ENCODE data around the gene FRMD5.

Gene FRMD5

DNA sequence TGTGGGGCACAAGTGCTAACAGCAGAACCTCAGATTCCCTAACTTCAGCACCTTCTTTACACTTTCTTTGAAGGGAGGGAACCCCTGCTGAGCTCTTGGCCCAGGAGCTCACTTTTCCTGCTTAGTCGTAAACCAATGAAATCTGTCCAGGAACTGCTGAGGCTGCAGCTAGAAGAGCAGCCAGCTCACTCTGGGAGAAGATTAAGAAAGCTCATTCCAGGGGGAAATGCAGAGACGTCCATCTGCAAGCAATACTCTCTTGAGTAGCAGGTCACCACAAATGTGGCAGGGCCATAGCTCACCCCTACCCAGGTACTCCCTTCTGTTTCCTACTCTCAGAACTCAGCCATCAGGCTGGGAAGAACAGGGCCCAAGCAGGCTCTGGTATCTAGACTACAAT is 265.0 kb downstream of the FRMD5 start:
- peak; percentile 76 for DNase-seq (ENCODE audit: low read depth, low spot score)

DNA sequence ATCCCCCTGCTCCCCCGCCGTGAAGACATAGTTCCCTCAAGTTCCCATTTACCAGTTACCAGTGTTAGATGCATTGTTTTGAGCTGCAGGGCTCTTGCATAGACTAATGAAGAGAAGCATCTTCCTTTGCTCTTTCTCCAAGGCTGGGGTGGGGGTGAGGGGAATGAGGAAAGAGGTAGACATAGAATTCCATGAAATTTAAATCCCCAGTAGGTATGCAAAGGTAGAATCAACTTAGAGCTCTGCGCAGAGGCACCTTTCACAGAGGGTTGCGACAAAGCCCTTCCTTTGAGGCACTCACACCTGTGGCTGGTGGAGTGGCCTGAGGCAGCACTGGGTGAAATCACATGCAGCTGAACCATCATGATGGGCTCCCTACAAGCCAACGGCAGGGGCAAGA is 266.9 kb downstream of the FRMD5 start:
- DNase-seq (ENCODE audit: low read depth, low spot score) = no peak

DNA sequence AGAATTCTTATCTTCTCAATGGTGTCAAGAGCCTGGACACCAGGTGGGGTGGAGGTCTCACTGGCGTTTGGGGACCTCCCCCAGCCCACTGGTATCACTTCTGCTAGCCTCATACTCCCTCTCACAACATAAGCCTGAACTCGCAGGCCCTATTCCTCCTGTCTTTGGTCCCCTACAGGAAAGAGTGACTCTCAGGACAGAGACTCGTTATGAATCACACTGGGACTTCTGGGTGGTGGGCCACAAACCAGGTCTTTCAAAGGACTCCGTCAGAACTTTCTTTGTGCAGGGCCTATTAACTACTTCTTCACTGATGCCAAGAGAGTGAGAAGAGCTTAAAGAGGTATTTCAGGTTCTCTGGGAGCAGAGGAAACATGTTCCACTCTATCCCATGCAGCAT is 267.9 kb downstream of the FRMD5 start:
- no peak for DNase-seq (ENCODE audit: low read depth, low spot score)

DNA sequence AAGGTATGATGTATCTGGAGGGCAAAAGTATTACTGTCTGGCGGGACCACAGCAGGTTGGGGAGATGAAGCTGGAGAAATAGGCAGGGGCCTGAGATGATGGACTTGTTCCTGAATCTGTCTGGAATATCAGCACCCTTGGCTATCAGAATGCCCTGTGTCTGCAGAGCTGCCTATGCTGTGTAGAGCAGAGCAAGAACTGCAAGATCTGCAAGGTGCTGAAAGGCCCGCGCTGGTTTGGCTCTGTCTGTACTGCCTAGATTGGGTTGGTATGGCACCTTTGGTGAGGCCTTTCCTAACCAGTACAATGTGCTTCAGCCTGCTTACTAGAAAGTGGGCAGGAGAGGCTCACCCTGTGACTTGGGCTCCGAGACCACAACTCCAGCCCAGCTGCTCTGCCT is 271.5 kb downstream of the FRMD5 start:
- DNase-seq (ENCODE audit: low read depth, low spot score) = no peak

DNA sequence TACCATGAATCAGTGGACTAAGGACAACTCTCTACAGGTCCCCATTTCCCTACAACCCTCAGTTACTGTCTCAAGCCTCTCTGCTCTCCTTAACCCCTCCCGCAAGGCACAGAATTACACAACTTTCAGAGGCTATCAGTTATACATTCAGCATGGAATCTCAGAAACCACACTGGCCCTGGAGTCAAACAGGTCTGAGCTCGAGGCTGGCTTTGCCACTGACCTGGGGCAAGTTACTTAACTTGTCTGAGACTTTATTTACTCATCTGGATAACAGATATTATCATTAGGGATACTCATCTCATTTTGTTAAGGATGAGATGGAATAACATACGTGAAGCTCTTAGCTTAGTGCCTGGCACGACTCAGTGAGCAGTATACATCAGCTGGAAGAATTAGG is 273.1 kb downstream of the FRMD5 start:
- DNase-seq (ENCODE audit: low read depth, low spot score) = no peak

DNA sequence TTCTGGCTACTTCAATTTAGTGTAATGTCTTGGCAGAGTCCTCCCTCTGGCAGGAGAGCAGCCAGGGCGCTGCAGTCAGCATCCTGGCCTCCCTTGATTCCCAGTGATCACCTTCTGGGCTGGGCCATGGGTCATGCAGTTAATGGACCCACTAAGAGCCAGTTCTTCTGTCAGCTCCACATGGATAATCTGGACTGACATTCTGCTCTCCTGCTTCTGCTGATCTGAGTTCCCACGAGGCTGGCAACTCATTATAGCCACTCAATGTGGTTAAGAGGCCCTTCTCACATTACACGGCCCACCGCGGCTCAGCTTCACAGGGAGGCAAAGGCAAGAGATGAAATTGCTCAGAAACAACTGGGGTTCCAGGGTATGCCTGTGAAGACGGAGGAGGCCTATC is 274.3 kb downstream of the FRMD5 start:
- DNase-seq (ENCODE audit: low read depth, low spot score) = peak; percentile 84

DNA sequence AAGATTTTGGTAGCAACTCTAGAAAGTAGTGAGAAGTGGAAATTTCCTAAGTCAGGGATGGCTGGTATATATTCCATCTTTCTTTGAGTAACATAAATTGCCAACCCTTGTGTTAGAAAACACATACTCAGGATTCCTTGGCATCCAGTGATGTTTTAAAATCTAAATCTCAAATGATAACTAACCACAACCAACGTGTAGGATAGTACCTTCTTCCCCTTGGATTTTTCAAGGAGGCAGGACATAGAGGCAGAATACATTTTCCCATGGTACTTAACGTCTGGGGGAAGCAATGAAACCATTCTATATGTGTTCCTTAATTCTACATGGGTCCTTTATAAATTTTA is 274.8 kb downstream of the FRMD5 start:
- DNase-seq (ENCODE audit: low read depth, low spot score) = no peak

DNA sequence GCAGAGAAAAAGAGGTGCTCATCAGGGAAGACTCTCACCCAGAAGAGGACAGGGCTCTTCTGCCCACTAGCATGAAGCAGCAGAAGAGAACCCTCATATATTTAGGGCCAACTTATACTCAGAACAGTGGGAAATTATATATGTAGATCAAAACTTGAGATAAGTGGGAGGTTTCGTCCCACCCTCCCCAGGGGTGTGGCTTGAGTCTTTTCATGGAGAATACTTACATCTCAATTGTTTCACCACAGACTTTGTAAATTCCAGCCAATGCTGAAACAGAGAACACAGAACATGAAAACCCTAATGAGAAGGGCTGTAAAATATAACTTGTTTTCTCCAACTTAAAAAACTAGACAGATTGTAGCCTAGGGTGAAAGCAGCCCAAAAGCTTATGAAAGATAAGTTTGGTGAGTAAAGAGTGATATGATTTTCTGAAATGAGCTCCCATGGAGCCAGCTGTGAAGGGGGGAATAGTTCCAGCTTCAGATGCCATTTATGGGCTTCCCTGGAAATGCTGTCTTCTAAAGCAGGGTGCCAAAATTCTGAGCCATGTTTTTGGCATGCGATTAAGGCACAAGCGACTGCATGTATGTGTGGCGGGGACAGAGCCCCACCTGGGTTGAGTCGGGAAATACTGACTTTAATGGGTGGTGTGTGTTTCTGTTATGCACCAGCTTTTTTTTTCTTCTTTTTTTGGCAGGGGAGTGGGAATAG is 275.4 kb downstream of the FRMD5 start:
- no peak for DNase-seq (ENCODE audit: low read depth, low spot score)

DNA sequence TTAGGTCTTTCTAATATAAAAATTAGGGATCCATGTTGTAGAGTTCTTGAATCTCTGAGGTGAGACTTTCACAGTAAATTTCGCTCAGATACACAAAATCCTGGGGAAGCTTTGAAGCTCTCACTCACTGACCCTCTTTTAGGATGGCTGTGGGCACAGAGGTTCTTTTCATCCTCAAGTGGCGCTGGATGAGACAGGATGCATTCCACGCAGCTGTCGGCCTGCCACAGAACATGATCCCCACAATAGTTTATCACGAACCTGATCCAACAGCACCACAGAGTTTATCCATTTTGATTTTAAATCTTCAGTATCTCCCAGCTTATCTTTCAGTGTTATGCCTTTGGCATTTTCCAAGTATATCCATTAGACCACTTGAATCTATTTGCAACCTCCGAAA is 276.4 kb downstream of the FRMD5 start:
- DNase-seq (ENCODE audit: low read depth, low spot score) = no peak

DNA sequence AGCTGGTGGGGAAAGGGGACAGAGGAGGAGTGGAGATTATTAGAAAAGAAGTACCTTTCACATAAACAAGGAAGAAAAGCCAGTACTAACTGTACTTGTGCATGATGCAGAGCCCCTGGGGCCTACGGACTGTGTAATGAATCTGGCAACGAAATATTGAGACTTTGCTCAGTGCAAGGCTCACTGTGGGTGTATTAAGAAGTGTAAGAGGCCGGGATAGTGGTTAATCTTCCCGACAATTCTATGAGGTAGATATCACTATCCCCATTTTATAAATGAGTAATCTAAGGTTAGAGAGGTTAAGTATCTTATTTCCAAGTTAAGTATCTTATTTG is 278.8 kb downstream of the FRMD5 start:
- DNase-seq (ENCODE audit: low read depth, low spot score) = no peak

DNA sequence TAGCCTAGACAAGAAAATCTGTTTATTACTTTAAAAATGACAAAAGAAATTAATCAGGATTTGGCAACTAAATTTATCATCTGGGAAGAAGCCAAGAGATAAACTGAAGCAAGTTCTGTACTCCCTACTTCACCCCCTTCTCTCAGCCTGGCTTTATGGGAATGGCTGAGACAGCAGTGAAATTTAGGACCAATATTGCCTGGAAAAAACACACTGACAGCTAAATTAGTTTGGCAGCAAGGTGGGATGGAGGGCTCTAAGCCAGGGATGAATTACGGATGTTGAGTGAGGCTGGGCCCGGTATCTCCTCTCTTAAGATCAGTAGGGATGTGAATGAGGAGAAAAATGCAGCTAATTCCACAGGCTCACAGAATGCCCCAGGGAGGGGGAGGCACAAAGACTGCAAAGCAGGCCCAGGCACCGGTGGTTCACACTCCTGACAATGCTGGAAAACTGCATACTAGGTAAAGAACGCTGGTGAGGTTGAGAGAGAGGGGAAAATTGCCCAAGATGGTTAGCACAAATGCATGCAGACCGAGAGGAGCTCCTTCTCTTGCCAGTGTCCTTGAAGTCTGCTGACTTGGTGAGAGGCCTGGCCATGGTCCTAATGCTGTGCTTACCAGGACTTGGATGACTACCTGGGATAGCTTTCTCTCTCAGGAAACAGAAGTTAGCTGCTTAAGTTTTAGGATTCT is 279.3 kb downstream of the FRMD5 start:
- DNase-seq (ENCODE audit: low read depth, low spot score) = peak; percentile 18

DNA sequence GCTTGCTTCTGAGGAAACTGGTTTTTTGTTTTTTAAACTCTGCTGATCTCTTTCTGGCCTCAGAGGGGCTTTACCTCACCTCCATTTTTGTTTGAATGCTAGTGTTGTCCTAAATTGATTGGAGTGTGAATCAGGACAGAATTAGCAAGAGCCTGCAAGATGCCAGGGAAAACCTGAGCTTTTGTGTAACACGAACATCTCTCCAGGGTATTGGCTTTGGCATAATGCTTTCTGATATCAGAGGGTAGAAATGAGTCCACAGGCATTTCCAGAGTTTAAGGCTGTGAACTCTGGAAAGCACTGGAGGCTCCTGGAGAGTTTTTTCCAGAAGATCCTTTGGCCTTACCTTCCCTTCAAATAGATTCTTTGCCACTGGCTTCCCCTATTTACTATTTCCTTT is 281.1 kb downstream of the FRMD5 start:
- DNase-seq (ENCODE audit: low read depth, low spot score) = peak; percentile 55

DNA sequence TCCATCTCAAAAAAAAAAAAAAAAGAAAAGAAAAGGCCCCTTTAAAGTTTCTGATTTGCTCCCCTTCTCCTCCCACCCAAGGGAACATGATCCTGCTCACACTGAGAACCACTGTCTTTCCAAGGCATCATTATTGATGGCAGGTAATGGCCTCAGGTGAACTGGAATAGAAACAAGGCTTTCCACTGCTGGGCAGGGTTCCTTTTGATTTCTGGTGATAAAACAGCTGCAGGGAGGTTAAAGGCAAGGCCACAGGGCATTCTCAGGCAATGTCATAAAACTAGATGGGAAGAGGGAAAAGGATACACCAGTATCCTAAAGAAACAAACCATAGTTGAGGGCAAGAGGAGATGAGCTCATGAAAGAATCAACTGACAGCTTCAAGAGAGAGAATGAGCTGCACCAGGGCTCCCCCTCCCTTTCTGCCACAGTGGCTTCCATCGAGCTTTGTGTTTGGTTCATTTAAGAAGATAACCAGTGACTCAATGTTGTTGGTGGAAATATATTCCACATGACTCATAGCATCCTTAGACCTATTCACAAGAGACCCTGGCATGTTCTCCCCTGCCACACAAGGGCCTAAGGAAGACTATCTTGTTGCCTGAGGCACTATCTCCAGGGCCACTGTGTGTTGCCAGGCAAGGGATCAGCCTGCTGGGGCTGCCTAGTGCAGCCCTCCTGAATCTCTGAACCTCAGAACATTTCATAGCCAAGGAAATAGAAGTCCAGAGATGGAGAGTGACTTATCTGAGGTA is 281.9 kb downstream of the FRMD5 start:
- peak; percentile 96 for DNase-seq (ENCODE audit: low read depth, low spot score)

DNA sequence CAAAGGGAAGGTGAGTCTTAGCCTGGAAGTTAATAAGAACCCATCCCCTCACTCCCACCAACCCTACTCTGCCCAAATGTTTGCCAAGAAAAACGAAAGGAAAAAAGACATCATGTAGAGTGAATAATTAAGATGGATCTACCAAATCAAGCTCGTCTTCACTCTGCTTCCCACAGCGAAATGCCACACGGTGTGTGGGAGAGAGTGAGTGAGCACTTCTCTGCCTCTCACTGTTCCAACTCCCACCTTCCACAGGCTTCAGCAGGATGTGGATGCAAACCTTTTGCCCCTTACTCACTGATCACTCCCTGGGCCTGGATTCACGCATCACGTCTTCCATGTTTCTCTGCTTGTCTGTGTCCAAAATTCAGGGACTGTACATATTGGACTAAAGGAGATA is 282.9 kb downstream of the FRMD5 start:
- DNase-seq (ENCODE audit: low read depth, low spot score) = peak; percentile 18

DNA sequence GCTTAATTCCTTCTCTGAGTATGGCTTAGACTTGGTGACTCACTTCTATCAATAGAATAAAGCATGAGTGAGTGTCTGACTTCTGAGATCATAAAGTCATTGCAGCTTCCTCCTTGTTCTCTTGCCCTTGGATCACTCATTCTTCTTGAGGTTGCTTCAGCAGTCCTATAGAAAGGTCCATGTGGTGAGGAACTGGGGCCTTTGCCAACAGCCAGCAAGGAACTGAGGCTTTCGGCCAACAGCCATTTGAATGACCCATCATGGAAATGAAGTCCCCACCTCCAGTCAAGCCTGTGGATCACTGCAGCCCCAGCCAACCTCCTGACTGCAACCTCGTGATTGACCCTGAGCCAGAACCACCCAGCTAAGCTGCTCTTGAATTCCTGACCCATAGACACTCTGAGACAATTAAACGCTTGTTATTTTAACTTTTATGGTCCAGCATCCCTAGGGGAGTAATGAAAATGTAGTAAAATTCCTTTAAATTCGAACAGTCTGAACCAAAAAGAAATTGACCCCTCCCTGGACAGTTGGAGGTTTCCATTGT is 283.8 kb downstream of the FRMD5 start:
- DNase-seq (ENCODE audit: low read depth, low spot score) = peak; percentile 96

DNA sequence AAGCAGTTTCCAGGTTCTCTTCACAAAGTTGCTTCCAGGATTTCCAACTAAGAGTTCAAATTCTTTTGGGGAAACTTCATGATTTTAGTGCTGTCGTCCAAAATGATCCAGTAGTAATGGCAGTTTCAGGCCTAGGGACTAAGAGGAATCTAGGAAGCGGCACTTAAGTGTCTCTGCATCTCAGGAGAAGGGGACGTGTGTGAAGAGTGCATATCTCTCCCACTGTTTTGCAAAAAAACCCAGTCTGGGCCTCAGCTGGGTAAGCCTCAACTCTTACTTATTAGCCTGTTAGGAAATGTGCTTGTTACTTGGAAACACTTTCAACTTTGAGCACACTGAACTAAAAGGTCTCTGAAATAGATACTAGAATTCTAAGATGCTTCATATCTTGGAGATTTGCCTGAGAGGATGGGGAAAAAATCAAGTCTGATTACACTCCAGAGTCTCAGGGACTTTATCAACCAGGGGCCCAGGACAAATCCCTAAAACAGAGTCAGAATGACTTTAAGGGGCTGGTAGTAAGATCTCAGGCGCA is 286.5 kb downstream of the FRMD5 start:
- no peak for DNase-seq (ENCODE audit: low read depth, low spot score)

DNA sequence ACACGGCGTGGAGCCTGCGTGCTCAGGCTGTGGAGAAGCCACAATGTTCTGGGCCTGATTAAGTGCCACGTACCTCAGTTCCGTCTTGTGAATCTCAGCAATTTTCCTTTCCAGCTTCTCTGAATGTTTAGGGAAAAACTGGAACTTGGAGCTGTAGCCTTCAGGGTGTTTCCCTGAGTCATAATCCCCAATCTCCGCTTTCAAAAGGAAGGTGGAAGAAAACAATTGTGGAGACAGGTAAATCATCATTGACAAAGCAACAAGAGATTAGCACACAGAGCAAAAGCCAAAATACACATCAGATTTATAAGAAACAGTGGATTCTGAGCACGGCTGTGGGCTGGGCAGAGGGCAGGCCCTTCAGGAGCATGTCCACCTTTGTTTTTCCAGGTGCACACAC is 289.3 kb downstream of the FRMD5 start:
- no peak for DNase-seq (ENCODE audit: low read depth, low spot score)

DNA sequence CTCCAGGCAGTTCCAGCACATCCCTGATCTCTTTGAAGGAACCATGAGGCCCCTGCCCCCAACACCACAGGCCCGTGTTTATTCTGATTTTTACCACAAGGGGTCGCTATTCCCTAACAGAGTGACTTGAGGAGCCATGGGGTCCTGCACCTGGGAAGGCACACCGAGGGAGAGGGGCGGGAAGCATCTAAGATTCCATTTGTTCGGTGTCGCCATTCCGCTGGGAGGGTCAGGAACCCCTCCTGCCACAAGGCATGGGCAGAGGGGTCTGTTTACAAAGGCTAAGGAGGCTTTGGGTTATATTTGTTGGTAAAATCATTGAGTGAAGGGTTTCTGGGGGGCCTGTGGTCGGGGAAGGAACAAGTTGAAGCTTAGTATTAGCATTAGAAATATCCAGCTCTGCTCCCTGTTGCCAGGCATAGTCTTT is 291.2 kb downstream of the FRMD5 start:
- peak; percentile 83 for DNase-seq (ENCODE audit: low read depth, low spot score)

DNA sequence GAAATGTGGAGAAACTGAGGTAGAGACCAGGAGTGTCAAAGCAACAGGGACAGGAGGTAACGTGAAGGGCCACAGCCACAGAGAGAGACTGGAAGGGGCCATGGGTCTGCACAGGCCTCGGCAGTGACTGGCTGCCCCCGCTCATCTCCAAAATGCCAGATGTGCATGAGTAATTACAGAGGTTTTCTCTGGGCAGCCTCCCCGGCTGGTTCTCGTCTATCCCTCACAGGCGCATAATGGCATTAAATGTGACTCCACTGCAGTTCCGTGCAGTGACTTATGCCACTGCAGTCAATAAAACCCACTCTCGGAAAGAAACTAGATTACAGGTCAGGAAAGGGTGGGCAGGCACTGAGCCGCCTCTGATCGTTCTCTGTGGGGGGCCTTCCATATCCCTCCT is 293.6 kb downstream of the FRMD5 start:
- no peak for DNase-seq (ENCODE audit: low read depth, low spot score)

DNA sequence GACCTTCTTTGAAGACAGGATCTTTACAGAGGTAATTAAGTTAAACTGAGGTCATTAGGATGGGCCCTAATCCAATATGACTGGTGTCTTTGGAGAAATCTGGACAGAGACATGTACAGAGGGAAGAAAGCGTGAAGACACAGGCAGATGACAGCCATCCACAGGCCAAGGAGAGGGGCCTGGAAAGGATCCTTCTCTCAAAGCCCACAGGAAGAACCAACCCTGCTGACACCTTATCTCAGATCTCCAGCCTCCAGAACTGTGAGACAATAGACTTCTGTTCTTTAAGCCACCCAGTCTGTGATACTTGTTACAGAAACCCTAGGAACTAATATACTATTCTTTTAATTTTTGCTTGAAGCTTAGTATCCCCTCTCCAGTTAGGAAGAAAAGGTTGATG is 294.1 kb downstream of the FRMD5 start:
- DNase-seq (ENCODE audit: low read depth, low spot score) = no peak

DNA sequence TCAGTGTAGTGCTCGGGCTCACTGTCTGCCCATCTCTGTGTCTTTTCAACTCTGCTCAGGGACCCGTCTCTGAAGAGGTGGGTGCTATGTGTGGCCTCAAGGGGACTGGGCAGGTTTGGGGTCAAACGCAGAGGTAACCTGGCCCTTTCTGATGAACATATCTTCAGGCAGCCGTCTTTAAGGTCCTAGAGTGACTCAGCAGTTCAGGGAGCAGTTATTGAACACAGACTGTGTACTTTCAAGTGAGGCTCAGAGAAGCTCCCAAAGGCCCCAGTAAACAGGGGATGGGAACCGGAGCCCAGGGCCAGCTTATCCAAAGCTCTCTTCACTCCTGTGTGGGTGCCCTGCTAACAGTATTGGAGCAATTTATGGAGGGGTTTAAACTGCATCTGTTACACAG is 295.1 kb downstream of the FRMD5 start:
- DNase-seq (ENCODE audit: low read depth, low spot score) = no peak

DNA sequence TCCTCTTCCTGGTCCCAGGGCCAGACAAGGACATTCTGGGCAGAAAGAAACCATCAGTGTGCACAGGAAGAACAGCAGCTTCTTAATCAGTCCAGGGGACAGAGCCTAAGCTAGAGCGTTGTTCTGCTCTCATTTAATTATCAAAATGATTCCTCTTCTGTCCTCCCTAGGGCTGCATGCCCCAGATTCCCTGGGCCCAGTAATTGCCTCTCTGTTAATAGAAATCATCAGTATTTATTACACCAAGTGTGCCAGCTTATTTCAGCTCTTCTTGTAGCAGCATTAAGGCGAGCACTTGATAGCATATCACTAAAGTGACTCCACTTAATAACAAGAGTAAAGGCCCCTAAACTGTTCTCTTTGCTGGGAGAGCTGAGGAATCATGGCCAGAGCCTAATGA is 296.2 kb downstream of the FRMD5 start:
- no peak for DNase-seq (ENCODE audit: low read depth, low spot score)

DNA sequence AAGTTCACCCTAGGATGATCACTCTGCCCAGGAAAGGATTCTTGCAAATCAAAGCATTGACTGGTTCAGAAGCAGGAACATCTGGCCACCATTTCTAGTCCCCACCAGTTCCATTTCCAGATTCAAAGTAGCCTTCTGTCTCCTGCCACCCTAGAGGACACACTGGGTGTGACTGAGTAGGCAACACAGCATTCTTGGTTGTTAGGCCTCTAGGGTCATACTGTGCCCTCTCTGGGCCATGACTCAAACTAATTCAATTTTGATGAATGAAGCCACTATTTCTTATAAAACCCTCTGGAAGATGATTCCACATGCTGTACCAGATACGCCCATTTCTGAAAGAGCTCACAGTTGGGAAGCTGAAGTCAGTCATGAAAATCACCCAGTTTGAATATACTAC is 298.5 kb downstream of the FRMD5 start:
- no peak for DNase-seq (ENCODE audit: low read depth, low spot score)
